Hematopoietic multipotent progenitor cell treated with erythropoietin and hydrocortisone succinate and interleukin-3 and kit ligand, for 4 days (in vitro differentiated cells): Measurements from ENCODE around the gene GAS6.
A peak's percentile ranks its signal among the peaks of the same experiment; 100 is the strongest.

Experiments
- DNase-seq: peaks from one replicate; pipeline ENCODE4 v3.0.0-alpha.2; 2015

Gene GAS6

DNA sequence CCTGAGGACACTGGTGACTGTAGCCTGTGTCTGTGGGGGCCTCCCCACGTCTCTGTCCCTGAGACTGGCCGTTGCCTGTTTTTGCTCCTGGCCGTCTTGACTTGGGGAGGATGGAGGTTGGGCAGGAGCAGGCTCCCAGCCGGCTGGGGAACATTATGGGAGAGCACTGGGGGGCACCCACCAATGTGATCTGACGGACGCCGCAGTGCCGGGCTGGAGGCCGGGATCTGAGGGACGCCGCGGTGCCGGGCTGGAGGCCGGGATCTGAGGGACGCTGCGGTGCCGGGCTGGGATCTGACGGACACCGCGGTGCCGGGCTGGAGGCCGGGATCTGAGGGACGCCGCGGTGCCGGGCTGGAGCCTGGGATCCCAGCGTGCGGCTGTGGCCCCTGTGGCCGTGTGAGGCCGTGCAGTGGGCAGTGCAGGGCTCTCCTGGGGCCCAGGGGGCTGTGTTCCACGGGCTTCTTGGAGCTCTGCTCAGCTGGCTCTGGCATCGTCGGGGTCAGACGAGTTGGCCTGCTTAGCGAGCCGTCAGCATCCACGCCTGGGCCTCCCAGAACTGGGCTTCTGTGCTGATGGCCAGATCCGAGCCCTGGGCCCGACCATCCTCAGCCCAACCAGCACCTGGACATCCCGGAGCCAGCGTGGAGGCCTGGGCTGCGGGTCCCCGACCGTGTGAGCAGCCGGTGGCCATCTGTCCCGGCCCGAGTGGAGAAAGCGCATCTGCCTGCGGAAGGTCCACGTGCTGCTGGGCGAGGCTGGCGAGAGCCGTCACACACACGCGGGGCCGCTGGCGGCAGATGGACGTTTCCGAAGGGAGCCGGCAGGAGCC lies 45.8 kb downstream of the GAS6 start:
- DNase-seq, result no peak

DNA sequence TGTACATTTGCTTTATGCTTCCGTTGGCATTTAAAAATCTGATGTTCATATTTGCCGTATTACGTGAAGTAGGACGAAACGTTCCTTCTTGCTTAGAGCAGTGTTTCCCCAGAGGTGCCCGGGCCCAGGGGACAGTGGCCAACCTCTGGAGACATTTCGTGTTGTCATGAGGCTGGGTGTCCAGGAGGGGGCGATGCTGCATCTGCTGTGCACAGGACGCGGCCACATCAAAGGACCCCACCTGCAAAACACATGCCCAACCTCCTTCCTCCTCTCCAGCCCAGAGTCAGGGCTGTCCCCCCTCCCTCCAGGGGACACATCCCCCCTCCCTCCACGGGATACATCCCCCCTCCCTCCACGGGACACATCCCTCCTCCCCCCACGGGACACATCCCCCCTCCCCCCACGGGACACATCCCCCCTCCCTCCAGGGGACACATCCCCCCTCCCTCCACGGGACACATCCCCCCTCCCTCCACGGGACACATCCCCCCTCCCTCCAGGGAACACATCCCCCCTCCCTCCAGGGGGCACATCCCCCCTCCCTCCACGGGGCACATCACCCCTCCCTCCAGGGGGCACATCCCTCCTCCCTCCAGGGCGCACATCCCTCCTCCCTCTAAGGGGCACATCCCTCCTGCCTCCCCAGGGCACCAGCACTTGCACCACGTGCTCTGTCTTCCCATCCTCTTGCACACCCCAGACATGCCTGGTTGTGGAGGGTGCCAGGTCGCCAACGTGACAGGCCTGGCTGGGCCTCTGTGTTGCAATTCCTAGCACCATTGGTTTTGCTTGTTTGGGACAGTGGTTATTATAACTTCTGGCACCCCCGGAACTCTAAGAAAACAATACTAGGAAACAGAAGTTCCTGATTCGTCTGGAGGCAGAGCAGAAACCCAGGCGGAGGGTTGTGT lies 46.7 kb downstream of the GAS6 start:
- peak; percentile 86 for DNase-seq

DNA sequence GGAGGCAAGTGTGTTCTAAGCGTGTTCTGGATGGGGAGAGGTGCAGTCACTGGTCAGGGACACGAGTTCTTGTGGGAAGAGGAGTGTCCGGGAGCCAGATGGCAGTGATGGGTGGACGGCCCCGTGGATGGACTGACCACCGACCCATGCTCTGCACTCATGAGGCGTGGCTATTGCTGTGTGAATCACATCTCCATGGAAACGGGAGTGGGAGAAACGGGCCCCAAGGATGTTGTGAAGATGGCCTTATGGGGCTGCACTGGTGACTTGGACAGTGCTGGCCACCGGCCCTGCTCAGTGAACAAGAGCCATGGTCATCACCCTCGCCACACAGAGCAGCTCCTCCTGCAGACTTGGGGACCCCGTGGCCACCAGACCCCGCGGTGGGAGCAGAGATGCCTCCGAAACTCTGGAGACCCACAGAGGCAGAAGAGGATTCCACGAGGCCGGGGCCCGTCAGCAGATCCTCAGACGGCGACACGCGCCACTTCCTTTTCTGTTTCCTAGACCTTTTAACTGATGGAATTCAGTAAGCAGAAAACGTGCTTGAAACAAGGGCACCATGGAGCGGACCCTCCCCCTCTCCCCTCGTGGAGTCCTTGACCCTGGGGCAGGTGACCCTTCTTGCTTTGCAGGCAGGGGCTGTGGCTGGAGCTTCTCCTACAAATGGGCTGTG lies 47.5 kb downstream of the GAS6 start:
- peak; percentile 23 for DNase-seq

DNA sequence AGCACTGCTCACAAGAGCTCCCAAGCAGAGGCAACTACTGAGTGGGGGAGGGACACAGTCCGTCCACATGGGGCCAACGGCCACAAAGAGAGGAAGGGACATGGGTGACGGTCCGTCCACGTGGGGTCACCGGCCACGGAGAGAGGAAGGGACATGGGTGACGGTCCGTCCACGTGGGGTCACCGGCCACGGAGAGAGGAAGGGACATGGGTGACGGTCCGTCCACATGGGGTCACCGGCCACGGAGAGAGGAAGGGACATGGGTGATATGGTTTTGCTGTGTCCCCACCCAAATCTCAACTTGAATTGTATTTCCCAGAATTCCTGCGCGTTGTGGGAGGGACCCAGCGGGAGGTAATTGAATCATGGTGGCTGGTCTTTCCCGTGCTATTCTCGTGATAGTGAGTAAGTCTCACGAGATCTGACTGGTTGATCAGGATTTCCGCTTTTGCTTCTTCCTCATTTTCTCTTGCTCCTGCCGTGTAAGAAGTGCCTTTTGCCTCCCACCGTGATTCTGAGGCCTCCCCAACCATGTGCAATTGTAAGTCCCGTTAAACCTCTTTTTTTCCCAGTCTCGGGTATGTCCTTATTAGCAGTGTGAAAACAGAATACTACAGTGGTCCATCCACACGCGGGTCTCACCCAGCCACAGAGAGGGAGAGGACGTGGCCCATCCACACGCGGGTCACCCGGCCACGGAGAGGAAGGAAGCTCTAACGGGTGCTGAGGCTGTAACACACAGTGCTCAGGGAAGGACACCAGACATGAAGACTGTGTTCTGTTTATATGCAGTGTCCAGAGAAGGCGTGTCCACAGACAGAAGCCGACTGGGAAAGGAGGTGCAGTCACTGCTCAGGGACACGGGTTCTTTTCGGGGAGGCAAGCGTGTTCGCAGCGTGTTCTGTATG lies 48.5 kb downstream of the GAS6 start:
- peak; percentile 90 for DNase-seq

DNA sequence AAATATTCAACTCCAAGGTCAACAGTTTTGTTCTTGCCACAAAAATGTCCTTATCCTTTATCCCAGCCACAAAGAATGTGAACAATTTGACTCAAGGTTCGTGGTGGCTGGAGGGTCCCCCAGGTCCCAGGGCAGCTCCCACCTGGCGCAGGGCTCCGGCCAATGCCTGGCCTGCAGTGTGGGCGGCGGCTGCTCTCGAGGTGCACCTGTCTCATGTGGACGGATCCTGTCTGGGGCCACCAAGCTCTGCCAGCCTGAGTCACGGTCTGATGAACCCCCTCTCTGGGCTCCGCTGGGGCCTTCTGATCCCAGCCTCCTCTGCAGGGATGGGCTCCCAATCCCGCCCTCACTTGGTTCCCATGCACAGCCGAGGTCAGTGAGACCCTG lies 49.4 kb downstream of the GAS6 start:
- no peak for DNase-seq

DNA sequence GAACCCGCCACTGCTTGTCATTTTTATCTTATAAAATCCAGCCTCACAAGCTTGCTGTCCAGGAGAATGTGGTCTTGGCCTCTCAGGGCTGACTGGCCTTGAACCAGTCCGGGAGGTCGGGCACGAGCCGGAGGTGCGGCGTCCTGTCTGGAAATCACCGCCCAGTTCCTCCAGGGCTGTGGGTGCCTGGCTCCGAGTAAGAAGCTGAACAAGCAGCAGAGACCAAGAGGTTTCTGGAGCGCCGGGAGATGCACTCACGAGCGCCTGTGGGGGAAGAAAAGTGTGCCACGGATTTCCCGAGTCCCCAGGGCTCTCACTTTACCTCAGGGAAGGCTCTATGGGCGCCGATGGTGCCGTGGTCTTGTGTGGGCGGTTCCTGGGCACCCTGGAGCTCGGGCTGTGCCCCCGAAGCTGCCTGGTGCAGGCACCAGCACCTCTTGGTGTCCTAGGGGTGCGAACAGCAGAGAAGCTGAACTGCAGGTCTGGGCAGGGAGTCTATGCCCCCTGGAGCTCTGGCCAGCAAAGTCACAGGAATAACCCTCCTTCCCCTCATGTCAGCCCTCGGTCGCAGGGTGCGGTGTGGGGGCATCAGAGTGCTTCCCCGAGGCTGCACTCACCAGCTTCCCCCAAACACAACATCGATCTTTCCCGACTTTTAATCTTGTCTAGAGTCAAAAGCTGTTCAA lies 50.0 kb downstream of the GAS6 start:
- no peak for DNase-seq

DNA sequence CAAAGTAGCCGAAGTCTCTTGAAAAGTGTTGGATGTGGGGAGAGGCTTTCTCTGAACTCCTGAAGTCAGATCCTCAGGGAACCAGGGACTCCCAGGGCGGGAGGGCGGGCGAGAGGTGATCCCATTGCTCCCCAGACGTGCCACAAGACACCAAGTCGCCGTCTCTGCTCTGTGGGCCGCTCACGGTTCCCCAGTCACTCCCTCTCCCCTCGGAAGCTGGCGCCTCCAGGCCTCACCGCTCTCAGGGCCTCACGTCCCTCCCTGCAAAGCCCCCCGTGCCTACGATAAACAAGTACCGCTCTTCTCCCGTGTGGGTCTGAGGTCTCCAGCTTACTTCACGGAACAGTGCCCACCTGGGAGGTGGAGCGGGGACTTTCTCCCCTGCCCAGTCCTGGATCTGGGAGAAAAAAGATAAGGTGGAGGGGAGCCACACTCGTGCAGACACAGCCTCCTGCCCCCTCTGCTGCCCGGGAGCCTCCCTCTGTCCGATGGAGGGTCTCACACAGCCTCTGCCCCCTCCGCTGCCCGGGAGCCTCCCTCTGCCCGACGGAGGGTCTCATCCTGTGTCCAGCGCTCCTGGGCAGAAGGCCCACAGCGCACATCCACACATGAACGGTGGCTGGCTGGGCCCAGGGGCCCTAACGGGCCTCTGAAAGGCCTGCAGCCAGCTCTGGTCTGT lies 50.7 kb downstream of the GAS6 start:
- no peak for DNase-seq

DNA sequence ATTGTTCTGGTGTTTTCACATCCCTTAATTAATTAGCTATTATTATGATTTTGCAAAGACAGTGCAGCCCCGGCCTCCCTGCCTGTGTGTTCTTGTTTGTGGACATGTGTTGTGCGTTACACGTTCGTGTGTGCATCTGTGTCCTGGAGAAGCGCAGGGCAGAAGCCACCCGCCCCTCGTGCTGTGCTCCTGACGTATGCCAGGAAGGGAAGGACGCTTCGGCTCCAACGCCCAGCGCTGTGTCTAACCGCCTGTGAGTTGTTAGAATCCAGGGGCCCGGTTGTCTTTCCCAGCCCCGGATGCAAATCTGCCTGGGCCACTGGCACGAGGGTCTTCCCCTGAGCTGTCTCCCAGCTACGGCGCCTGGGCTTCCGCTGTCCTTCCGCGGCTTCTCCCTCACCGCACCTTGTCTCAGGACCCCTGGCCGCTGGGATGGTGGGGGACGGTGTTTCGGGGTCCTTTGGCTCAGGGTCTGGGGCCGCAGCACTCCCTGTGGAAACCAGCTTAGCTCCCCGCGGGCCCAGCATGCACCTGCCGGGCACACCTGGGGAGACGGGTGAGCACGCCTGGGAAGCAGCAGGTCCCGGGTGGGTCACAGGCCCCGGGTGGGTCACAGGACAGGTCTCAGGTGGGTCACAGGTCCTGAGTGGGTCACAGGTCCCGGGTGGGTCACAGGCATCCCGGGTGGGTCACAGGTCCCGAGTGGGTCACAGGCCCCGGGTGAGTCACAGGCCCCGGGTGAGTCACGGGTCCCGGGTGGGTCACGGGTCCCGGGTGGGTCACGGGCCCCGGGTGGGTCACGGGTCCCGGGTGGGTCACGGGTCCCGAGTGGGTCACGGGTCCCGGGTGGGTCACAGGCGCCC lies 51.5 kb downstream of the GAS6 start:
- no peak for DNase-seq

DNA sequence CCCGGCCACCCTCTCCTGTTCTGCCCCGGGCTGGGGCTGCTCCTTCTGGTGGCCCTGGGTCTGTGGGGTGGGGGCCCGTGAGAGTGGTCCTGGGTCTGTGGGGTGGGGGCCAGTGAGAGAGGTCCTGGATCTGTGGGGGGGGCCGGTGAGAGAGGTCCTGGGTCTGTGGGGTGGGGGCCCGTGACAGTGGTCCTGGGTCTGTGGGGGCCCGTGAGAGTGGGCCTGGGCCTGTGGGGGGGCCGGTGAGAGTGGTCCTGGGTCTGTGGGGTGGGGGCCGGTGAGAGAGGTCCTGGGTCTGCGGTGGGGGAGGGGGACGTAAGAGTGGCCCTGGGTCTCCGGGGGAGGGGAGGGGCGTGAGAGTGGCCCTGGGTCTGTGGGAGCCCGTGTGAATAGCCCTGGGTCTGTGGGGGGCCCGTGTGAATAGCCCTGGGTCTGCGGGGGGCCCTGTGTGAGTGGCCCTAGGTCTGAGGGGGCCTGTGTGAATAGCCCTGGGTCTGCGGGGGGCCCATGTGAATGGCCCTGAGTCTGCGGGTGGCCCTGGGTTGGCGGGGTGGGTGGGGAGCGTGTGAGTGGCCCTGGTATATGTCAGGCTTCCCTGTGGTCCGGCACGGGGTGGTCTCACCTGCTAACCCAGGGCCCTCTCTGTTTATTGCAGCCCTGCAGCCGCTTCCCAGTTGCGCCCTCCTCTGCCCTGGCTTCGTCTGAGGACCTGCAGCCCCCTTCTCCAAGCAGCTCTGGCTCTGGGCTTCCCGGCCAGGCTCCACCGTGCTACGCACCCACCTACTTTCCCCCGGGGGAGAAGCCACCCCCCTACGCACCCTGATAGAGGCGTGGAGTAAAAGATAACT lies 52.6 kb downstream of the GAS6 start:
- DNase-seq, result no peak

DNA sequence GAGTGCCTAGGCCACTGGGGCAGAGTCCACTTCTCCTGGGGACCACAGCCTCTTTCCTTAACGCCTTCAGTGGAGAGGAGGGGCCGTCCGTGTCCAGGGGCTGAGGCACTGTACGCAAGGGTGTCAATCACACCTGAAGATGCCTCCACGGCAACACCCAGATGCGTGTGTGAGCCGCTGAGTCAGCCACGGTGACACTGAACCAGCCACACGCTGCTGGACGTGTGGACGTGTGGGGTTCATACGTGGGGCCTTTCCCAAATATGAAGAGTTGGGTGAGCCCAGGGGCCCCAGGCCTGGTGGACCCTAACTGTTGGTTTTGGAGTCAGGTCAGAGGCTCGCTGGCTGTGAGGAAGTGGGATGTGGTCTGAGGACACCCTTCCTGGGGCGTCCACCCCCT lies 53.2 kb downstream of the GAS6 start:
- no peak for DNase-seq

DNA sequence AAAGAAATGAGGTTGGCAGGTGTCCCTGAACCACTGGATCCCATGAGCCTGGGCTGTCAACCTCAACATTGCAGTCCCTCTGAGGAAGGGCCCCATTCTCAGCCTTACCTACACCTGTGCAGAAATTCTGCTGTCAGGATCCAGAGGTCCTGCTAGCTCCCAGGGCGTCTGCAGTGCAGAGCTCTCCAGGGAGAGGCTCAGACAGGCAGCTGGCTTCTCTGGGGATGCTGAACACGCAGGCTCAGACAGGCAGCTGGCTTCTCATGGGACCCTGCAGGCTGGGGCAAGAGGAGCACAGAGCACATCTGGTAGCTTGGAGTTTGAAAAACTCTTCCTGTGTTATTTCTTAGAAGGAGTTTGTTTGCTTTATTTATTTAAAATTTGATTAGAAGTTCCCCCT lies 53.9 kb downstream of the GAS6 start:
- no peak for DNase-seq

DNA sequence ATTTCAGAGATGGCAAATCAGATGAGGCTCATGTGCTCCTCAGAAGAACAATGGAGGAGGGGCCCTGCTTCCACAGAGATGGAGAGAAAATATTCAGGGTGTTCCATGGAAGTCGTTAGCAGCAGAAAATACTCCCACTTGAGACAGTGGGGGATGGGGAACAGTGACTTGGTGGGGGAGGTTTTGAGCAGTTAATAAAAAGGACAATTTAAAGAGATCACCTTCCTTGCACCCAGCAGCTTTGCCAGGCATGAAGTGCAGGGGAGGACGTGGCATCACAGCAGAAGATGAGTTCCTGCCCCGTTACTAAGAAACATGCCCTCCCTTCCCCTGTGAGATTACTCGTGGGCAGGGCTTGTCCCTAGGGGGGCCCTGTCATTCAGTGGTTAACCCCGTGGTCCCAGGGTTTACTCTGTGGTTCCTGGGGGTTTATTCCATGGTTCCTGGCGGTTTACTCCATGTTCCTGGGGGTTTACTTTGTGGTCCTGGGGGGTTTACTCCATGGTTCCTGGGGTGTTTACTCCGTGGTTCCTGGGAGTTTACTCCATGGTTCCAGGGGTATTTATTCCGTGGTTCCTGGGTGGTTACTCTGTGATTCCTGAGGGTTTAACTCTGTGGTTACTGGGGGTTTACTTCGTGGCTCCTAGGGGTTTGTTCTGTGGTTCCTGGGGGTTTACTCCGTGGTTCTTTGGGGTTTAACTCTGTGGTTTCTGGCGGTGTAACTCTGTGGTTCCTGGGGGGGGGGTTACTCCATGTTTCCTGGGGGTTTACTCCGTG lies 55.6 kb downstream of the GAS6 start:
- DNase-seq, result no peak

DNA sequence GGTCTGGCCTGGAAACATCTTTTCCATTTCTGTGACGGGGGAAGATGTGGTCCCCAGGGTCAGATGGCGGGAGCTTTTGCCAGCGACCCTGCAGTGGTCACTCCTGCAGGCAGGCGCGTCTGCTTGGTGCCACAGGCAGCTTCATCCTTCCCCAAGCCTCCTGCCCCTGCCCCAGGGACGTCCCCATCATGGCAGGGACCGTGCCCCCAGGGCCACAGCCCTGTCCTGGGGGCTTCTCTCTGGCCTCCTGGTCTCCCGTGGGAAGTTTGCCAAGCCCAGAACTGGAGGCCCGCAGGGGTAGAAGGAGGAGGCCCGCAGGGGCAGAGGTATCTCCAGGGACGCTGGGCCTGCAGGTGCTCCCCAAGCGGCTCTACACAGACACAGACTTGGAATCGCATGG lies 57.4 kb downstream of the GAS6 start:
- DNase-seq, result no peak

DNA sequence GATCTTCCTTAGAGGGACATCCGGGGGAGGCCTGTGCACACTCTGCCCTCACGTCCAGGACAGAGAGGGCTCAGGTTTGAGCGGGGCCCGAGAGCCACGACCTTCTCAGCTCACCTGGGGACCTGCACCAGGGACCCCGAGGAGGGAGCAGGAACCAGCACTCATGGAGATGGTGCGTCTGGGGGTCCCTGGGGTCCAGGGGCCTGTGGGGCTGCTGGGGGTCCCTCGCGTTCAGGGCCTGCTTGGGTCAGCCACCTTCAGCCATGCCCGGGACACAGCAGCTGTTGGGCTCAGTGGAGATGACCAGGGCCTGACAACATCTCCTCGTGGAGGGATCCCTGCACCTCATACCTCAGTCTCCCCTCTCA lies 57.8 kb downstream of the GAS6 start:
- DNase-seq, result no peak

DNA sequence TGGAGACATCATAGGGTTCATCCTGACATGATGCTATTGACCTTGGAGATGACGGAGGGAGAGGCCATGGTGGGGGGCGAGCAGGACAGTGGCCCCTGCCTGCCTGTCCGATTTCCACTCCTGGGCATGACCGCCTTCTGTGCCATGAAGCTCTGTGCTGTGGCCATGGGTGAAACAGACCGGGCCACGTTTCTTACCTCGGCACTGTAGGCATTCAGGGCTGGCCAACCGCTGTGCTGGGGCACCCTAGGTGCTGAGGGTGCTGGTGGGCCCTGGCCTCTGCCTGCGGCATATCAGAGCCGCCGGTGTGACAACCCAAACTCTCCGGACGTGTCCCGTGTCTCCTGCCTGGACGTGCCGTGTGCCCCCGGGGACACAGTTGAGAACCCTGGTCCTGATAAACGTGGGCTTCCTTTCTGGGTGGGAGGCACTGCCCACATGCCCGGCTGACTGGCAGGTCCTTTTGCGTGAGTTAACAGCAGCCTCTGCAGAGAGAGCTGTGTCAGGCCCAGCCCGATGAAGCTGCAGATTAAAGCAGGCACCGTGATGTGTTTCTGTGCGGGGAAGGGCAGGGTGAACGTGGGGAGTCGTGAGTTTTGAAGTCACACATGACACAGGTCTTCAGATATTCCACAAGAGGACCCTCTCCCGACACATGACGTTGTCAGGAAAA lies 58.3 kb downstream of the GAS6 start:
- DNase-seq, result no peak

DNA sequence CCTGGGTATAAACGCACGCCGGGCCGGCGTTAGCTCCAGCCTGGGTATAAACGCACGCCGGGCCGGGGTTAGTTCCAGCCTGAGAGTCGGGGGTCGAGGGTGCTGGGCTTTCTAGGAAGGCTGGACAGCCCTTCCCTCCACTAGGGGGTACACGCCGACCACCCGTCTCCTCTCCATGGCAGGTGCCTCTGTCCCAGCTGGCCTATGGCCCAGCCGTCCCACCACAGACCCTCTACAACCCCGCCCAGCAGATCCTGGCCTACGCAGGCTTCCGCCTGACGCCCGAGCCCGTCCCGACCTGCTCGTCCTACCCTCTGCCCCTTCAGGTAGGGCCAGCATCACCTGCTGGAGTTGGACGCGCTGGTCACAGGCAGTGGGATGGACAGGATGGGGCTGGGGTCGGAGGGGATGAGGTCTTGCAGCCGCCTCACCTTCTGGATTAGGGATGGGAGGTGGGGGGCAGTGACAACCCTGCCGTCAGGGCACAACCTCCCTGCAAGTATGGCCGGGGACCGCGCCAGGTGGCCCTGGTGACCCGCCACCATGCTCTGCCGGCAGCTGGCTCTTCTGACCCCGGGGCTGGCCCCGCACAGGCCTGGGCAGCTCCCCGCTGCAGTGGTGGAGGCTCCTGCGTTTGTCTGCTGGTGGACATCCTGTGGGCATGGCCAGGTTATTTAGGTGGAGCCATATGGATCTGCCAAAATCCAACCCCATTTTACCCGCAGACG lies 59.0 kb downstream of the GAS6 start:
- no peak for DNase-seq

DNA sequence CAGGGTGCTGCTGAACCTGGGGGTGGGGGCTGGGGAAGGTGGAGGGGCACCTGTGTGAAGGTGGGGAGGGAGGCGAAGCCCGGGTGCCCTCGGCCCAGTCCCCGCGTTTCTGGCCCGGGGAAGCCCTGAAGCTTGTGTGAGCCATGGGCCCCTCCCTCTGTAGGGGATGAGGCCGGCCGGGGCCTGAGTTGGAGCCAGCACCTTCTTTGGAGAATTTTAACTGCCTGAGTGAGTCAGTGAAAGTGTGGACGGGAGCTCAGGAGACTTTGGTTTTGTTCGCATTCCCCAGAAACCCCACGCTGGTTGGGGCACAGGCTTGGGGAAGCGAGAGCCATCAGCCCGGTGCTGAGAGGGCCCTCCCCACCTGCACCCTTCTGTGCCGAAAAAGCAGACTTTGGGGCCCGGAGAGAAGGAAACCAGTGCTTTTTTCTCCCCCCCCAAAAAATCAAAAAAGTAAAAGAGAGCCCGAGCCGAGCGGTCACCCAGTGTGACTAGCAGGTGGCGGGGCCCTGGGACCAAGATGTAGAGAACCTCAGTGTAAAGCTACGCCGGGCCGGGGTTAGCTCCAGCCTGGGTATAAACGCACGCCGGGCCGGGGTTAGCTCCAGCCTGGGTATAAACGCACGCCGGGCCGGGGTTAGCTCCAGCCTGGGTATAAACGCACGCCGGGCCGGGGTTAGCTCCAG lies 59.7 kb downstream of the GAS6 start:
- DNase-seq, result no peak
